SK-N-SH (cell line): ENCODE data around the gene BMI1.

Experiments
- CTCF ChIP-seq: fragments of 200-600 bp; sonication (generic); IDR thresholded peaks from 2 replicates; pipeline ENCODE4 v1.6.1; 2017; ENCODE audit warnings: antibody characterized with exemption, mild to moderate bottlenecking, moderate library complexity
- EZH2phosphoT487 ChIP-seq: fragments of 200-600 bp; sonication (generic); IDR thresholded peaks from 2 replicates; pipeline ENCODE4 v1.6.1; 2017; ENCODE audit warnings: low read depth, mixed run types, mild to moderate bottlenecking, antibody characterized with exemption, moderate library complexity, borderline replicate concordance
- FOXM1 ChIP-seq: IDR thresholded peaks from 2 replicates; pipeline ENCODE4 v1.4.0; 2012; ENCODE audit warnings: low read depth, mild to moderate bottlenecking
- GATA2 ChIP-seq: sonication (generic); formaldehyde crosslinking; IDR thresholded peaks from 2 replicates; pipeline ENCODE4 v1.5.0; 2020; ENCODE audit warnings: mild to moderate bottlenecking, missing genetic modification reagents
- IRF3 ChIP-seq: fragments of 150-350 bp; IDR thresholded peaks from 2 replicates; pipeline ENCODE4 v1.6.1; 2016; ENCODE audit warnings: mild to moderate bottlenecking, low read depth, low read length
- MXI1 ChIP-seq: IDR thresholded peaks from 2 replicates; pipeline ENCODE4 v1.6.1; 2012; ENCODE audit warnings: mild to moderate bottlenecking, low read depth, low read length, improper control_type of control experiment
- POLR2AphosphoS5 ChIP-seq: IDR thresholded peaks from 2 replicates; pipeline ENCODE4 v1.6.1; 2012; ENCODE audit warnings: low read depth, low read length
- RAD21 ChIP-seq: IDR thresholded peaks from 2 replicates; pipeline ENCODE4 v1.6.1; 2012; ENCODE audit warnings: mild to moderate bottlenecking, low read length
- RCOR1 ChIP-seq: fragments of 150-350 bp; IDR thresholded peaks from 2 replicates; pipeline ENCODE4 v1.6.1; 2017; ENCODE audit warnings: antibody characterized with exemption, low read length
- REST ChIP-seq: IDR thresholded peaks from 2 replicates; pipeline ENCODE4 v1.6.1; 2012; ENCODE audit warnings: mild to moderate bottlenecking, low read depth, low read length, moderate library complexity
- SIN3A ChIP-seq: IDR thresholded peaks from 2 replicates; pipeline ENCODE4 v1.6.1; 2012; ENCODE audit warnings: low read depth, mild to moderate bottlenecking, low read length, moderate library complexity, borderline replicate concordance
- USF2 ChIP-seq: fragments of 150-350 bp; IDR thresholded peaks from 2 replicates; pipeline ENCODE4 v1.6.1; 2017; ENCODE audit warnings: antibody characterized with exemption, low read length, low read depth, borderline replicate concordance
- ZBTB33 ChIP-seq: IDR thresholded peaks from 2 replicates; pipeline ENCODE4 v1.4.0; 2012; ENCODE audit warnings: low read depth, borderline replicate concordance

GRCh38 chr10:22368402-22368801 lies 47.5 kb downstream of the BMI1 start:
- TF ChIP-seq CTCF (no peak), GATA2 (CRISPR knock-in tag) (no peak), RAD21 (no peak), MXI1 (no peak), POLR2AphosphoS5 (no peak), IRF3 (no peak), REST (no peak), SIN3A (no peak), ZBTB33 (no peak), USF2 (no peak), FOXM1 (no peak), EZH2phosphoT487 (no peak), RCOR1 (no peak)
